ENCODE measurements around the gene USH2A.

USH2A gene

GRCh38 chr1:215681041-215681440 is 742.2 kb downstream of the USH2A start:
- DNase-seq: no peak

- no peak for DNase-seq
Measured at GRCh38 chr1:215679231-215679630, 744.0 kb downstream of the USH2A start.

- no peak for DNase-seq
Measured at GRCh38 chr1:215677112-215677511, 746.1 kb downstream of the USH2A start.

- no peak for DNase-seq
Measured at GRCh38 chr1:215673943-215674342, 749.3 kb downstream of the USH2A start.

GRCh38 chr1:215672482-215672881 is 750.8 kb downstream of the USH2A start:
- no peak for DNase-seq

- DNase-seq: no peak
Measured at GRCh38 chr1:215669806-215670491, 753.3 kb downstream of the USH2A start.

GRCh38 chr1:215667761-215668160 is 755.5 kb downstream of the USH2A start:
- DNase-seq: no peak

- DNase-seq: no peak
Measured at GRCh38 chr1:215665215-215665614, 758.0 kb downstream of the USH2A start.

GRCh38 chr1:215661033-215661432 is 762.2 kb downstream of the USH2A start:
- no peak for DNase-seq

- no peak for DNase-seq
Measured at GRCh38 chr1:215660259-215660658, 763.0 kb downstream of the USH2A start.

- no peak for DNase-seq
Measured at GRCh38 chr1:215657047-215657446, 766.2 kb downstream of the USH2A start.

GRCh38 chr1:215652371-215652770 is 770.9 kb downstream of the USH2A start:
- DNase-seq: no peak

GRCh38 chr1:215651867-215652266 is 771.4 kb downstream of the USH2A start:
- no peak for DNase-seq

- DNase-seq: no peak
Measured at GRCh38 chr1:215650446-215651149, 772.6 kb downstream of the USH2A start.

- DNase-seq: no peak
Measured at GRCh38 chr1:215648957-215649356, 774.3 kb downstream of the USH2A start.

GRCh38 chr1:215647738-215648137 is 775.5 kb downstream of the USH2A start:
- no peak for DNase-seq

GRCh38 chr1:215645861-215646260 is 777.4 kb downstream of the USH2A start:
- no peak for DNase-seq

GRCh38 chr1:215645182-215645581 is 778.1 kb downstream of the USH2A start:
- no peak for DNase-seq

- DNase-seq: no peak
Measured at GRCh38 chr1:215643592-215644321, 779.5 kb downstream of the USH2A start.

- no peak for DNase-seq
Measured at GRCh38 chr1:215640429-215641148, 782.7 kb downstream of the USH2A start.

- no peak for DNase-seq
Measured at GRCh38 chr1:215637041-215637573, 786.1 kb downstream of the USH2A start.

- peak; percentile 9 for DNase-seq
Measured at GRCh38 chr1:215636258-215636965, 786.8 kb downstream of the USH2A start.

Measured in right kidney (tissue), 1 donor.